CD4-positive, alpha-beta T cell (primary cell): ENCODE results near the gene ZNF592. TPM values are rescaled to one million over a fixed set of nuclear protein-coding genes. Genes with fewer than 3 reads are reported as not detected.

Experiments used
- ATAC-seq: fragments of 200-7000 bp; cut with Tn5 transposase; one replicate; pipeline ENCODE4 v1.10.0; 2022; ENCODE audit warnings: mild to moderate bottlenecking; ENCODE audit not compliant: poor library complexity
- CTCF ChIA-PET: fragments of 350-600 bp; sonication (Branson Sonifier 250); formaldehyde crosslinking; loops from one replicate; lab custom pipeline; 2021; ENCODE audit warnings: antibody characterized with exemption, inconsistent platforms; lab: Charles Lee
- POLR2A ChIA-PET: fragments of 350-600 bp; sonication (Branson Sonifier 250); formaldehyde crosslinking; loops from one replicate; lab custom pipeline; 2021; ENCODE audit warnings: antibody characterized with exemption, inconsistent platforms; lab: Charles Lee
- DNase-seq, 14 experiments: peaks; one replicate each; pipeline ENCODE4 v3.0.0-alpha.2; 2013 to 2020; ENCODE audit warnings: mixed read lengths in 2 of 14
- H3K27ac ChIP-seq, 2 donors: one replicate each; pipeline versions ENCODE4 v1.5.1 to v1.7.0; 2013; ENCODE audit warnings: low read length in 2 of 2, low read depth in 1 of 2, mild to moderate bottlenecking in 1 of 2
- H3K27me3 ChIP-seq, 2 experiments: 1 replicate in 1 of 2; 2 replicates in 1 of 2; pipeline versions ENCODE4 v1.6.1 to v1.7.0; 2013; ENCODE audit warnings: low read length in 2 of 2, control low read depth in 1 of 2, mild to moderate bottlenecking in 1 of 2, moderate library complexity in 1 of 2; ENCODE audit not compliant: insufficient read depth in 2 of 2, control insufficient read depth in 1 of 2
- H3K36me3 ChIP-seq: one replicate; pipeline ENCODE4 v1.6.1; 2013; ENCODE audit warnings: low read length, control low read depth; ENCODE audit not compliant: insufficient read depth
- H3K4me1 ChIP-seq: one replicate; pipeline ENCODE4 v1.6.1; 2013; ENCODE audit warnings: low read length, control low read depth; ENCODE audit not compliant: insufficient read depth
- H3K4me3 ChIP-seq: one replicate; pipeline ENCODE4 v1.5.1; 2013; ENCODE audit warnings: mild to moderate bottlenecking, low read length, moderate library complexity
- H3K9me3 ChIP-seq, 2 experiments: 1 replicate in 1 of 2; 2 replicates in 1 of 2; pipeline versions ENCODE4 v1.6.1 to v1.7.0; 2013; ENCODE audit warnings: low read length in 2 of 2, mild to moderate bottlenecking in 2 of 2, control low read depth in 1 of 2, moderate library complexity in 1 of 2; ENCODE audit not compliant: control insufficient read depth in 1 of 2, insufficient read depth in 1 of 2
- H3K27ac Mint-ChIP-seq: one replicate; pipeline ENCODE4 v1.8.0; 2020; ENCODE audit warnings: mixed read lengths
- H3K27me3 Mint-ChIP-seq: one replicate; pipeline ENCODE4 v1.8.0; 2021; ENCODE audit warnings: mixed read lengths
- H3K36me3 Mint-ChIP-seq: one replicate; pipeline ENCODE4 v1.8.0; 2021; ENCODE audit warnings: low read depth, mixed read lengths
- H3K4me1 Mint-ChIP-seq: one replicate; pipeline ENCODE4 v1.8.0; 2021; ENCODE audit warnings: low read depth, mixed read lengths
- H3K4me3 Mint-ChIP-seq: one replicate; pipeline ENCODE4 v1.8.0; 2020; ENCODE audit warnings: mild to moderate bottlenecking, mixed read lengths
- H3K9me3 Mint-ChIP-seq: one replicate; pipeline ENCODE4 v1.8.0; 2020; ENCODE audit warnings: mixed read lengths
- CTCF ChIP-seq: fragments of 200-600 bp; IDR thresholded peaks from one replicate; pipeline ENCODE4 v1.8.0; 2022; ENCODE audit warnings: antibody characterized with exemption, mild to moderate bottlenecking
- intact Hi-C, 2 experiments: fragments of 100-400 bp; cut with DNase I in 1 of 2; cut with micrococcal nuclease in 1 of 2; formaldehyde crosslinking; loops; one replicate each; pipeline versions ENCODE4 v1.15.1 to v1.9.0; 2023 to 2025; cut with DNase I, micrococcal nuclease
- total RNA-seq, 174 experiments: library from RNA in 2 of 174; stranded (reverse) in 2 of 174; gene quantifications; one replicate each; pipeline ENCODE4 v1.2.3 and lab custom pipeline; 2021 to 2026

ZNF592 gene
- total RNA-seq, 2 experiments from 2014 or later = 37.5 to 38.2 TPM

GRCh38 chr15:84781495-84781894, 33.1 kb downstream of the ZNF592 start:
- POLR2A ChIA-PET = no interaction called here
- DNase-seq = no peak
- H3K9me3 Mint-ChIP-seq = no peaks in the 10 kb centered on the region
- peaks cover 3% of the 10 kb centered on the region for H3K4me1 ChIP-seq
- no peaks in the 10 kb centered on the region for H3K27me3 ChIP-seq
- H3K27ac Mint-ChIP-seq = no peak overlapping the region
- H3K27me3 Mint-ChIP-seq = no peaks in the 10 kb centered on the region
- H3K4me1 Mint-ChIP-seq = peaks cover 26% of the 10 kb centered on the region
- no peak overlapping the region for H3K4me3 Mint-ChIP-seq
- intact Hi-C loops = no loop called here
- ATAC-seq = no peak
- no peak overlapping the region for H3K27ac ChIP-seq
- no peaks in the 10 kb centered on the region for H3K9me3 ChIP-seq
- no peak overlapping the region for H3K4me3 ChIP-seq
- peaks cover 54% of the 10 kb centered on the region for H3K36me3 ChIP-seq
- CTCF ChIA-PET = interaction anchor here (1.0 kb wide), 1 partner anchor 210 kb away, joined by 3 read pairs; no protein-coding TSS in a partner anchor
- TF ChIP-seq CTCF = no peak
- H3K36me3 Mint-ChIP-seq = peaks cover 80% of the 10 kb centered on the region

DNA sequence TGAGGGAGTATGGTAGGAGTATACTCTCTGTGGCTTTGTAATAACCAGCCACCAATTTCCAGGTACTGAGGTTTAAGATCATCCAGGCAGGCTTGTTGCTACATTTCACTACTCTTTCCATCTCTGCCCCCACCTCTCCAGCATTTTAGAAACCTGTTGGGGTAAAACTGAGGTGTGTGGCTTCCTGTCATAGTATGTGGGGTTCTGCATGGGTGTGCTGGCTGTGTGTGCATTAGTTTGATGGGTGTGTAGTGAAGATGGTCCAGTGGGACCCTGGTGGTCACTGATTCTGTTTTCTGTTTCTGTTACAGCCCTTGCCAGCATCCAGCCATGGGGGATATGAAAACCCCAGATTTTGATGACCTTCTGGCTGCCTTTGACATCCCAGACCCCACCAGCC, 34.0 kb downstream of the ZNF592 start:
- intact Hi-C loops = no loop called here
- peaks cover 6% of the 10 kb centered on the region for H3K4me1 ChIP-seq
- H3K36me3 Mint-ChIP-seq = peaks cover 85% of the 10 kb centered on the region
- H3K27me3 Mint-ChIP-seq = no peaks in the 10 kb centered on the region
- no peaks in the 10 kb centered on the region for H3K27me3 ChIP-seq
- ATAC-seq = no peak
- ChIA-PET CTCF (interaction anchor here (1.0 kb wide), 1 partner anchor 211 kb away, joined by 3 read pairs; no protein-coding TSS in a partner anchor), POLR2A (no interaction called here)
- peaks cover 59% of the 10 kb centered on the region for H3K36me3 ChIP-seq
- H3K4me3 Mint-ChIP-seq = no peak overlapping the region
- no peak overlapping the region for H3K4me3 ChIP-seq
- H3K9me3 Mint-ChIP-seq = no peaks in the 10 kb centered on the region
- no peak overlapping the region for H3K27ac ChIP-seq
- peaks cover 30% of the 10 kb centered on the region for H3K4me1 Mint-ChIP-seq
- H3K27ac Mint-ChIP-seq = no peak overlapping the region
- H3K9me3 ChIP-seq = no peaks in the 10 kb centered on the region
- DNase-seq = no peak
- no peak for TF ChIP-seq CTCF

DNA sequence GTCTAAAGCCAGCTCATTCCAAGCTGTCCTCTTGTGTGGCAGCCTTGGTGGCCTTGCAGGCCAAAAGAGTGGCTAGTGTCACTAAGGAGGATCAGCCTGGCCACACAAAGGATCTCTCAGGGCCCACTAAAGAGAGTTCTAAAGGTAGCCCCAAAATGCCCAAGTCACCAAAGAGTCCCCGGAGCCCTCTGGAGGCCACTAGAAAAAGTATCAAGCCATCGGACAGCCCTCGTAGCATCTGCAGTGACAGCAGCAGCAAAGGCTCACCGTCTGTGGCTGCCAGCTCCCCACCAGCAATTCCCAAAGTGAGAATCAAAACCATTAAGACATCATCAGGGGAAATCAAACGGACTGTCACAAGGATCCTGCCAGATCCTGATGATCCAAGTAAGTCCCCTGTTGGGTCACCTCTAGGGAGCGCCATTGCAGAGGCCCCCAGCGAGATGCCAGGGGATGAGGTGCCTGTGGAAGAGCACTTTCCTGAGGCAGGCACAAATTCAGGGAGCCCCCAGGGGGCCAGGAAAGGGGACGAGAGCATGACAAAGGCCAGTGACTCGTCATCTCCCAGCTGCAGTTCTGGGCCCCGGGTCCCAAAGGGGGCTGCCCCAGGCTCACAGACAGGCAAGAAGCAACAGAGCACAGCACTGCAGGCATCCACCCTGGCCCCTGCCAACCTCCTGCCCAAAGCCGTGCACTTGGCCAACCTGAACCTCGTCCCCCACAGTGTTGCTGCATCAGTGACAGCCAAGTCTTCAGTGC, 35.3 kb downstream of the ZNF592 start:
- Histone ChIP-seq H3K27ac (no peak overlapping the region), H3K4me1 (peaks cover 5% of the 10 kb centered on the region), H3K9me3 (no peaks in the 10 kb centered on the region), H3K27me3 (no peaks in the 10 kb centered on the region), H3K36me3 (peaks cover 55% of the 10 kb centered on the region), H3K4me3 (no peak overlapping the region)
- ATAC-seq = no peak
- Mint-ChIP-seq H3K27me3 (no peaks in the 10 kb centered on the region), H3K4me3 (no peak overlapping the region), H3K27ac (no peak overlapping the region), H3K4me1 (peaks cover 39% of the 10 kb centered on the region), H3K9me3 (no peaks in the 10 kb centered on the region), H3K36me3 (peaks cover 89% of the 10 kb centered on the region)
- no peak for DNase-seq
- CTCF ChIA-PET = interaction anchor here (0.5 kb wide), 1 partner anchor 40 kb away, joined by 3 read pairs; no protein-coding TSS in a partner anchor
- no peak for TF ChIP-seq CTCF
- POLR2A ChIA-PET = interaction anchor here (1.4 kb wide), 1 partner anchor 129 kb away, joined by 3 read pairs; the partner anchor contains the start of gene WDR73
- intact Hi-C loops = no loop called here
